ENCODE results near the gene ADARB2.

The ADARB2 gene

DNA sequence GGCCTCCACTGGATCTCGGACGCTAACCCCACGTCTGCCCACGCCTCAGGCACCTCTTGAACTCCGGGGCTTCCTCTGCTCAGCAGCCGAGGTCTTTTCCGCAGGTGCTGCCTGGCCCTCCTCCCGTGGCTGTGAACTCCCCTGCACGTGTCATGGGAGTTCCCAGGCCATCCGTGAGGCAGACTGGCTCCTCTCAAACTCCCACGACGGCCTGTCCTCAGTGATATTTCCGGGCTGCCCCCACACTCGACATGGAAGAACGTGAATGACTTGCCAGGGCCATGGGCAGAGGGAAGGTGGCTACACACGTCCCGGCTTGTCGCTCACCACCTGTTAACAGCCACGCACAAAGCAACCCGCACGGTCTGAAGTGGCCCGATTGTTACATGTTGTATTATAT is 110.9 kb downstream of the ADARB2 start:
- WGBS, 2 donors (ENCODE audit: extremely low coverage in 2 of 2, insufficient read length in 2 of 2, insufficient replicate concordance in 1 of 2) = no CpG with 5 or more reads among the region's 22 CpGs
- DNase-seq (ENCODE audit: low spot score) = no peak
- H3K27me3 ChIP-seq (ENCODE audit: control insufficient read depth in 3 of 3, insufficient read depth in 3 of 3, low read depth in 1 of 3, low read length in 3 of 3) = peaks cover 0 to 2% (median 0%) of the 10 kb centered on the region in 3 experiments

GRCh38 chr10:1625731-1626130 is 111.6 kb downstream of the ADARB2 start:
- no peak for DNase-seq (ENCODE audit: low spot score)
- no peak overlapping the region for H3K4ac ChIP-seq (ENCODE audit: low read length)
- peaks cover 0 to 2% of the 10 kb centered on the region in 2 donors for H3K9me3 ChIP-seq (replicated peaks in 1 of 2; ENCODE audit: control insufficient read depth in 2 of 2, insufficient read depth in 1 of 2, low read depth in 1 of 2, low read length in 2 of 2)
- H3K9ac ChIP-seq (ENCODE audit: low read depth, low read length, poor library complexity) = no peak overlapping the region
- no peak overlapping the region for H2BK5ac ChIP-seq (ENCODE audit: low read length)
- no peak overlapping the region for H4K91ac ChIP-seq (ENCODE audit: low read depth, low read length, poor library complexity)
- H3K36me3 ChIP-seq (replicated peaks in 1 of 2; ENCODE audit: control insufficient read depth in 2 of 2, insufficient read depth in 2 of 2, low read length in 2 of 2) = no peaks in the 10 kb centered on the region
- H3K14ac ChIP-seq (ENCODE audit: low read length) = peak overlapping the region; percentile 42
- H2AK5ac ChIP-seq (ENCODE audit: low read depth, low read length) = peak overlapping the region; percentile 49
- H3K27ac ChIP-seq (replicated peaks; ENCODE audit: low read length) = no peak overlapping the region
- peak overlapping the region; percentile 60 for H3K18ac ChIP-seq (ENCODE audit: low read length)
- WGBS, 2 donors (ENCODE audit: extremely low coverage in 2 of 2, insufficient read length in 2 of 2, insufficient replicate concordance in 1 of 2) = no CpG with 5 or more reads among the region's 11 CpGs
- H3K27me3 ChIP-seq (ENCODE audit: control insufficient read depth in 3 of 3, insufficient read depth in 3 of 3, low read depth in 1 of 3, low read length in 3 of 3) = peaks cover 0 to 2% (median 0%) of the 10 kb centered on the region in 3 experiments
- H3K4me3 ChIP-seq (ENCODE audit: low read length in 2 of 2) = no peak overlapping the region
- no peak overlapping the region for H2AFZ ChIP-seq (ENCODE audit: low read length)
- no peak overlapping the region for H2BK15ac ChIP-seq (ENCODE audit: low read length)
- no peaks in the 10 kb centered on the region for H3K79me1 ChIP-seq (ENCODE audit: low read depth, low read length)
- H4K8ac ChIP-seq (ENCODE audit: low read depth, low read length) = peak overlapping the region; percentile 86
- peak overlapping the region; percentile 85 for H2BK12ac ChIP-seq (ENCODE audit: low read length)
- H2BK120ac ChIP-seq (ENCODE audit: low read depth, low read length) = peak overlapping the region; percentile 16
- H3K4me1 ChIP-seq (ENCODE audit: control insufficient read depth in 2 of 2, insufficient read depth in 1 of 2, low read depth in 1 of 2, low read length in 2 of 2) = peaks cover 5 to 14% of the 10 kb centered on the region in 2 donors
- no peak overlapping the region for H3K4me2 ChIP-seq (ENCODE audit: insufficient read depth, low read length, poor library complexity, severe bottlenecking)
- no peak overlapping the region for H3K23ac ChIP-seq (ENCODE audit: low read depth, low read length, poor library complexity)

More for the DNA sequence above, 110.9 kb downstream of the ADARB2 start:
- H3K14ac ChIP-seq (ENCODE audit: low read length) = no peak overlapping the region
- H3K18ac ChIP-seq (ENCODE audit: low read length) = peak overlapping the region; percentile 83
- no peak overlapping the region for H4K91ac ChIP-seq (ENCODE audit: low read depth, low read length, poor library complexity)
- H2AFZ ChIP-seq (ENCODE audit: low read length) = no peak overlapping the region
- no peak overlapping the region for H3K4me2 ChIP-seq (ENCODE audit: insufficient read depth, low read length, poor library complexity, severe bottlenecking)
- no peaks in the 10 kb centered on the region for H3K36me3 ChIP-seq (replicated peaks in 1 of 2; ENCODE audit: control insufficient read depth in 2 of 2, insufficient read depth in 2 of 2, low read length in 2 of 2)
- H3K79me1 ChIP-seq (ENCODE audit: low read depth, low read length) = no peaks in the 10 kb centered on the region
- no peak overlapping the region for H3K27ac ChIP-seq (replicated peaks; ENCODE audit: low read length)
- H3K9ac ChIP-seq (ENCODE audit: low read depth, low read length, poor library complexity) = no peak overlapping the region
- H3K9me3 ChIP-seq (replicated peaks in 1 of 2; ENCODE audit: control insufficient read depth in 2 of 2, insufficient read depth in 1 of 2, low read depth in 1 of 2, low read length in 2 of 2) = peaks cover 0 to 2% of the 10 kb centered on the region in 2 donors
- no peak overlapping the region for H2BK5ac ChIP-seq (ENCODE audit: low read length)
- peak overlapping the region; percentile 54 for H2BK15ac ChIP-seq (ENCODE audit: low read length)
- H3K23ac ChIP-seq (ENCODE audit: low read depth, low read length, poor library complexity) = no peak overlapping the region
- no peak overlapping the region for H3K4me3 ChIP-seq (ENCODE audit: low read length in 2 of 2)
- peaks cover 5 to 14% of the 10 kb centered on the region in 2 donors for H3K4me1 ChIP-seq (ENCODE audit: control insufficient read depth in 2 of 2, insufficient read depth in 1 of 2, low read depth in 1 of 2, low read length in 2 of 2)
- no peak overlapping the region for H3K4ac ChIP-seq (ENCODE audit: low read length)
- peak overlapping the region; percentile 42 for H2AK5ac ChIP-seq (ENCODE audit: low read depth, low read length)
- H4K8ac ChIP-seq (ENCODE audit: low read depth, low read length) = no peak overlapping the region
- no peak overlapping the region for H2BK120ac ChIP-seq (ENCODE audit: low read depth, low read length)
- H2BK12ac ChIP-seq (ENCODE audit: low read length) = no peak overlapping the region

DNA sequence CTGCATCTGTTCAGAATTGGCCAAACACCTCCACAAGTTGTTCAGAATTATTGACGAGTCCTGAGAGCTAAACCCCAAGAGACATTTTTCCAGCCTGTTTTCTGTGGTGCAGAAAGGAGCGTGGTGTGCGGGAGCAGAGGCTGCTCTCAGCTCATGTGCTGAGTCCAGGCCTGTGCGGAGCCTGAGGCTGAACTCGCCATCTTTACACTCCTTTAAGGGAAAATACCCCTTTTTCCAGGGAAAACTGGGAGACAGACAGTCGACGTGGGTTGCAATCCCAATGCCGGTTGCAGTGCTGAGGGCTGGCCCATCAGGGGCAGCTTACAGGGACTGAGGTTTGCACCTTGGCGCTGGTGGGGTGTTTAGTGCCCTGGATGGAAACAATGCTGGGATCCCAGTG is 112.2 kb downstream of the ADARB2 start:
- H2BK120ac ChIP-seq (ENCODE audit: low read depth, low read length) = peak overlapping the region; percentile 16
- no peaks in the 10 kb centered on the region for H3K36me3 ChIP-seq (replicated peaks in 1 of 2; ENCODE audit: control insufficient read depth in 2 of 2, insufficient read depth in 2 of 2, low read length in 2 of 2)
- H2BK12ac ChIP-seq (ENCODE audit: low read length) = no peak overlapping the region
- WGBS, 2 donors (ENCODE audit: extremely low coverage in 2 of 2, insufficient read length in 2 of 2, insufficient replicate concordance in 1 of 2) = no CpG with 5 or more reads among the region's 9 CpGs
- no peak overlapping the region for H3K4me3 ChIP-seq (ENCODE audit: low read length in 2 of 2)
- H3K23ac ChIP-seq (ENCODE audit: low read depth, low read length, poor library complexity) = no peak overlapping the region
- no peak overlapping the region for H3K27ac ChIP-seq (replicated peaks; ENCODE audit: low read length)
- H2BK15ac ChIP-seq (ENCODE audit: low read length) = no peak overlapping the region
- H3K4me1 ChIP-seq (ENCODE audit: control insufficient read depth in 2 of 2, insufficient read depth in 1 of 2, low read depth in 1 of 2, low read length in 2 of 2) = peaks cover 5 to 11% of the 10 kb centered on the region in 2 donors
- H4K8ac ChIP-seq (ENCODE audit: low read depth, low read length) = no peak overlapping the region
- no peaks in the 10 kb centered on the region for H3K79me1 ChIP-seq (ENCODE audit: low read depth, low read length)
- DNase-seq (ENCODE audit: low spot score) = no peak
- peaks cover 0 to 2% (median 0%) of the 10 kb centered on the region in 3 experiments for H3K27me3 ChIP-seq (ENCODE audit: control insufficient read depth in 3 of 3, insufficient read depth in 3 of 3, low read depth in 1 of 3, low read length in 3 of 3)
- no peak overlapping the region for H3K4me2 ChIP-seq (ENCODE audit: insufficient read depth, low read length, poor library complexity, severe bottlenecking)
- peak overlapping the region; percentile 49 for H2AK5ac ChIP-seq (ENCODE audit: low read depth, low read length)
- H3K14ac ChIP-seq (ENCODE audit: low read length) = no peak overlapping the region
- no peak overlapping the region for H3K4ac ChIP-seq (ENCODE audit: low read length)
- H3K9me3 ChIP-seq (replicated peaks in 1 of 2; ENCODE audit: control insufficient read depth in 2 of 2, insufficient read depth in 1 of 2, low read depth in 1 of 2, low read length in 2 of 2) = peaks cover 0 to 2% of the 10 kb centered on the region in 2 donors
- H3K18ac ChIP-seq (ENCODE audit: low read length) = peak overlapping the region; percentile 31
- no peak overlapping the region for H2AFZ ChIP-seq (ENCODE audit: low read length)
- H4K91ac ChIP-seq (ENCODE audit: low read depth, low read length, poor library complexity) = no peak overlapping the region
- no peak overlapping the region for H3K9ac ChIP-seq (ENCODE audit: low read depth, low read length, poor library complexity)
- no peak overlapping the region for H2BK5ac ChIP-seq (ENCODE audit: low read length)

GRCh38 chr10:1624240-1624639 is 113.1 kb downstream of the ADARB2 start:
- Histone ChIP-seq H3K4me3 (ENCODE audit: low read length in 2 of 2) (no peak overlapping the region), H2BK15ac (ENCODE audit: low read length) (no peak overlapping the region), H3K4me1 (ENCODE audit: control insufficient read depth in 2 of 2, insufficient read depth in 1 of 2, low read depth in 1 of 2, low read length in 2 of 2) (peaks cover 0 to 4% of the 10 kb centered on the region in 2 donors), H2AFZ (ENCODE audit: low read length) (no peak overlapping the region), H2BK12ac (ENCODE audit: low read length) (no peak overlapping the region), H3K23ac (ENCODE audit: low read depth, low read length, poor library complexity) (no peak overlapping the region), H3K36me3 (replicated peaks in 1 of 2; ENCODE audit: control insufficient read depth in 2 of 2, insufficient read depth in 2 of 2, low read length in 2 of 2) (no peaks in the 10 kb centered on the region), H2AK5ac (ENCODE audit: low read depth, low read length) (no peak overlapping the region), H4K91ac (ENCODE audit: low read depth, low read length, poor library complexity) (no peak overlapping the region), H3K4me2 (ENCODE audit: insufficient read depth, low read length, poor library complexity, severe bottlenecking) (no peak overlapping the region), H3K18ac (ENCODE audit: low read length) (peak overlapping the region; percentile 71), H4K8ac (ENCODE audit: low read depth, low read length) (no peak overlapping the region), H3K27me3 (ENCODE audit: control insufficient read depth in 3 of 3, insufficient read depth in 3 of 3, low read depth in 1 of 3, low read length in 3 of 3) (peaks cover 0 to 2% (median 0%) of the 10 kb centered on the region in 3 experiments), H2BK5ac (ENCODE audit: low read length) (no peak overlapping the region), H2BK120ac (ENCODE audit: low read depth, low read length) (no peak overlapping the region), H3K79me1 (ENCODE audit: low read depth, low read length) (no peaks in the 10 kb centered on the region), H3K14ac (ENCODE audit: low read length) (no peak overlapping the region), H3K9ac (ENCODE audit: low read depth, low read length, poor library complexity) (no peak overlapping the region), H3K4ac (ENCODE audit: low read length) (no peak overlapping the region), H3K9me3 (replicated peaks in 1 of 2; ENCODE audit: control insufficient read depth in 2 of 2, insufficient read depth in 1 of 2, low read depth in 1 of 2, low read length in 2 of 2) (peaks cover 0 to 2% of the 10 kb centered on the region in 2 donors), H3K27ac (replicated peaks; ENCODE audit: low read length) (no peak overlapping the region)
- DNase-seq (ENCODE audit: low spot score) = no peak
- WGBS, 2 donors (ENCODE audit: extremely low coverage in 2 of 2, insufficient read length in 2 of 2, insufficient replicate concordance in 1 of 2) = no CpG with 5 or more reads among the region's 12 CpGs
